NOMO-1 treated with dmso at 0.1 percent for 144 hours (cell line): ENCODE data around the gene GJD4.

Experiments used
- DNase-seq: peaks from one replicate; lab custom pipeline; 2025; ENCODE audit not compliant: unreplicated experiment; lab: John Stamatoyannopoulos, UW

The GJD4 gene

GRCh38 chr10:35613597-35614226 lies 8.6 kb downstream of the GJD4 start:
- DNase-seq = no peak

- DNase-seq = no peak
Measured at GRCh38 chr10:35614312-35614711, 9.2 kb downstream of the GJD4 start.

DNA sequence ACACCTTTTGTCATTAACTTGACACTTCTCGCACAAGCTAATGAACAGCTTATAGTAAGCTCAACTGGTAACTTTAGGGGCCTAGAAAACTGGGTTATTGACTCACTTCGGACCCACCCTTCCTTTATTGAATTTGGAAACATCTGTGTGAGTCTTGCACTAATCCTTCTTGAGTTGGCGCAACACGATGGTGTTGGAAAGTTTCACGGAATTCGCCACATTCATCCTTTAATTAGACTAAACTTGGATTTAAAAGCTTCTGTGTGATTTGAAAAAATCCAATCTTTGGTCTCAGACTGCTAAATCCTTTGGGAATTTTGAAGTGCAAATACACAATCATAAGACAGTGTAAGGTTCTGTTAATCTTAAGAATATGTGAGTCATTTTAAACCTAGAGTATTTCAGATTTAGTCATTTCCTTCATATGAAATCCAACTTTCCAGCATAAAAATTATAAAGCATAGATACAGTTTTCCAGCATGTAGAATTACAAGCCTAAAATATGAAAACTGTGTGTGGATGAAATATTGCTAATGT lies 21.9 kb downstream of the GJD4 start:
- DNase-seq = no peak

DNA sequence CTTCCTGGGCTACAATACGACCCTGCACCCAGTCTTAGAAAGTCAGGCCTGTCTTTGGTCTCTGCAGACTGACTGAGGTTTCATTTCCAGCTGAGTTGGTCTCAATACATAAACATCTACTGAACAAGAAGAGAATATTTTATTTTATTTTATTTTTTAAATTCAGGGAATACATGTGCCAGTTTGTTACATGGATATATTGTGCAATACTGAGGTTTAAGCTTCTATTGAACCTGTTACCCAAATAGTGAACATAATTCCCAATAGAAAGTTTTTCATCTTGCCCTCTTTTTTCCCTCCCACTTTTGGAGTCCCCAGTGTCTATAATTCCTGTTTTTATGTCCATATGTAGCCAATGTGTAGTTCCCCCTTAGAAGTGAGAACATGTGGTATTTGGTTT lies 26.3 kb downstream of the GJD4 start:
- DNase-seq = no peak

- no peak for DNase-seq
Measured at GRCh38 chr10:35632027-35632426, 26.9 kb downstream of the GJD4 start.

DNA sequence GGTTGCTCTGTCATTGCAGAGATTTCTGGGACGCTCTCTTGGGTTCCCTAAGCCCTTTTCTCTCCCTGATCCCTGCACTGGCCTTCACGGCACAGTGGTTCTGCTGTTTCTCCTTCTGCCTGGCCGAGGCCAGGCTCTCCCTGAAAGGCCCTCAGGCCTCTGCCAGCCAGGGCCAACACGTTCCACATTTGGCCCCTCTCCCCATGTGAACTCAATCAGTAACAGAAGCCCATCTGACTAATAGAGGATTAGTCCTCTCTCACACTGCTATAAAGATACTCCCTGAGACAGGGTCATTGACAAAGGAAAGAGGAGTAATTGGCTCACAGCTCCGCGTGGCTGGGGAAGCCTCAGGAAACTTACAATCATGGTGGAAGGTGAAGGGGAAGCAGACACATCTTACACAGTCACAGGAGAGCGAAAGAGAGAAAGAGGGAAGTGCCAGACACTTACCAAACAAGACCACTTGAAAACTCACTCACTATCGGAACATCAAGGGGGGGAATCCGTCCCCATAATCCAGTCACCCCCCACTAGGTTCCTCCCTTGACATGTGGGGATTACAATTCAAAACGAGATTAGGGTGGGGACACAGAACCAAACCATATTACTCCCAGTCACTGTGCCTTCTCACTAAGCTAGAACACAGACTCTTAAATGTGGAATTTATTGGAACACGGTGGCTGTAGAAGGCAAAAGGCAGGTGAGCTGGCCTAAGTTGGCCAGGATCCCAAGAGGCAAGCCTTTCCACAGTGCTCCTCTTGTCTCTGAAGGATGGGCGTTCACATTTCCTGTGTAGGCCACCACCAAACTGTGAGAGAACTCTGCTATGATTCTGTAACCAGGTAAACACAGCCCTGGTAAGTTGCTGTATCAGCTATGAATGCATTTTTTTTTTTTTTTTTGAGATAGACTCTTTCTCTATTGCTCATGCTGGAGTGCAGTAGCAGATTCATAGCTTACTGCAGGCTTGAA lies 28.2 kb downstream of the GJD4 start:
- DNase-seq = no peak

- no peak for DNase-seq
Measured at GRCh38 chr10:35635576-35635975, 30.4 kb downstream of the GJD4 start.

DNA sequence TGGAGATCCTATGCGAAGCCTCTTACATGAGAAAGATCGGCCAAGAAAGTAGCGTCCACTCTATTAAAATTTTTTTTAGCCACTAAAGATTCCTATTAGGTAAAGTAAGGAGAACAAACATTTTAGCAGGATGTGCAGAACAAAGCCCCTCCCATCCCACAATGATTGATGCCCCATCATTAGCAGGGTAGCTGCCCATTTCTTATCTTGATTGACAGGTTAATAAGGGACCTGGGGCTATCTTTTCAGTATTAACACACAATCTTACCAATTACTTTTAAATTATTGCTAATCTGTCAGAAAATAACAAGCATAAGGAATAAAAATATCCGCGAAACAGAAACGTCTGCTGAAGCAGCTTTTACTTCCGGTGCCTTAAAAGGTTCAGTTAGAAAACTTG lies 31.8 kb downstream of the GJD4 start:
- DNase-seq = no peak

GRCh38 chr10:35637462-35637861 lies 32.3 kb downstream of the GJD4 start:
- DNase-seq = no peak

- DNase-seq = no peak
Measured at GRCh38 chr10:35638101-35638500, 33.0 kb downstream of the GJD4 start.

DNA sequence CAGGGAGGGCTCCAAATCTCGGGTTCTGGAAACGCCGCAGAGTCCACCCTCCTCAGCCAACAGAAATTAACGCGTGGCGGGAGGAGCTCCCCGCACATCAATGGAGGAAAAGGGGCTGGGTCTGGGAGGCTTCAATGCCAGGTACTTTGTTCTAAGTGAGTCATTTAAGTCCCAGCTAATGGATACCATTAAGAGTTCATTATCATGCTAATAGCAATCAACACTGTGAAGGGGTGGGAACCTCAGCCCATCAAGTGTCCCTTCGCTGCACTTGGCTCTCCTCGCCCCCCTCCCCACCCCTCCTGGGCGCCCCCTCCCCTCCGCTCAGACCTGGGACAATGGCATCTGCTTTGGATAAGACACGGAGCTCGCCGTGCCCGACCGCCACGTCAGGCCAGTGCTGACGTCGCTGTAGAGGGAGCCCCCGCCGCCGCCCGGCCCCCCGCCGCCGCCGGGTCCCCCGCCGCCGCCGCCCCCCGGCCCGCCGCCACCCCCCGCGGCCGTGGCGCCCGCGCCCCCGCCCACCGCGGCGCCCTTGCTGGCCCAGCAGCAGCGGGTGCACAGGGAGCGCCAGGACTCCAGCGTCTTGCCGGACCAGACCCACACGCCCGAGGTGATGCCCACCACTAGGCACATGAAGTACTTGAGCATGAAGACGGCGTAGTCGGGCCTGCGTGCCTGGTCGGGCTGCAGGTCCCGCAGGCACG lies 34.0 kb downstream of the GJD4 start:
- DNase-seq = no peak

- DNase-seq = no peak
Measured at GRCh38 chr10:35639728-35640401, 34.7 kb downstream of the GJD4 start.

- no peak for DNase-seq
Measured at GRCh38 chr10:35640474-35640873, 35.3 kb downstream of the GJD4 start.

GRCh38 chr10:35640951-35641675 lies 36.0 kb downstream of the GJD4 start:
- no peak for DNase-seq

DNA sequence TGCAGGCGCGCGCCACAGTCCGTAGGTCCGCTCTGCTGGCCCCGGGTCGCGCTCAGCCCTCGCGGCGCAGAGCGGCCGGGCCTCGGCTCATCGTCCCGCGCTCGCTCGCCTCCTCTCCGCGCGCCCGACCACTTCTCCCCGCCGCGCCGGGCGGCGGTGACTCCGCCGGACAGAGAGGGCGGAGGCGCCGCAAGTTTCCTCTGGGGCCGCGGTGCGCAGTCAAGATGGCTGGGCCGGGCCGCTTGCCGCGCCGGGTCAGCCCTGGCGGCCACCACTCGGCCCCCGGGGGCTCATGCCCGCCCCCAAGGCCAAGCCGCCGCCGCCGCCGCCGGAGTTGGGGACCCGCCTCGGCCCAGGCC lies 36.5 kb downstream of the GJD4 start:
- DNase-seq = no peak

GRCh38 chr10:35642035-35642792 lies 37.1 kb downstream of the GJD4 start, which contains the start of gene FZD8:
TSS of gene FZD8 (minus strand) at chr10:35642296. CDS start at chr10:35641429, 867 bp downstream.
- peak; percentile 48 for DNase-seq

- no peak for DNase-seq
Measured at GRCh38 chr10:35642793-35643114, 37.6 kb downstream of the GJD4 start.

DNA sequence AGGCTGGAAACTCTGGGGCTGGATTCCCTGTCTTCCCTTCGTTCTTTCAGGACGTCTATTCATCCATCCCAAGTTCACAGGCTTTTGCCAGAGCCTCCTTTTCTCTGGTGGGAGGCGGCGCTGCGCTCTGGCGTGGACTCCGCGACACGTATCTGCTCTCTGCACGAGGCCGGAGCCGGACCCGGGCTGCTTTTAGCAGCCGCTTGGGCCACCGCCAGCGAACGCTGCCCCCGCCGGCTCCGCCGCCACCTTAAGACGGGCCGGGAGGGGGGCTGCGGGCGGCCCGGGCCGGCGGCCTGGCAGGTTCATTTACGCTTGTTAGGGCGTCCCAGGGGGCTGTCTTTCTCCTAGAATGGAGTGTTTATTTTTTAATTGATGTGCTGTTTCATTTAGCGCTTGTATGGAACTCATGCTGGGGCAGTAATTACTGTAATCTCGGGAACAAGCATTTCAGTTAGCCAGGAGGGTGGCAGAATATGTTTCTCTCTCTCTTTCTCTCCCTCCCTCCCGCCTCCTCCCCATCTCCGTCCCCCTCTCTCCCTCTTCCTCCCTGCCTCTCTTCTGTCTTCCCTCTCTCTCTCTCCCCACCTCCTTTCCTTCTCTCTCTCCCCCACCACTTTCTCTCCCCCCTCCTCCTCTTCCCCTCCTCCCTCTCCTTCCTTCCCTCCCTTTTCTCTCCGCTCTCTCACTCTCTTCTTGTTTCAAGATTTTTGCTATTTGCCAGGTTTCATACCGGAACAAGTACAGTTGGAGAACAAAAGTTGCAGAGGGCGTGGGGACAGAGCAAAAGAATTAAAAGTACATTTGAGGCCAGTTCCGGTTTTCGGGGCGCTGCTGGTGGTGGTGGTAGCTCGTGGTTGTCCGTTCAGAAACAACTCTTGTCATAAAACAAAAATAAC lies 38.3 kb downstream of the GJD4 start:
- peak; percentile 33 for DNase-seq
